ENCODE data around the gene CDC14A.

CDC14A gene

DNA sequence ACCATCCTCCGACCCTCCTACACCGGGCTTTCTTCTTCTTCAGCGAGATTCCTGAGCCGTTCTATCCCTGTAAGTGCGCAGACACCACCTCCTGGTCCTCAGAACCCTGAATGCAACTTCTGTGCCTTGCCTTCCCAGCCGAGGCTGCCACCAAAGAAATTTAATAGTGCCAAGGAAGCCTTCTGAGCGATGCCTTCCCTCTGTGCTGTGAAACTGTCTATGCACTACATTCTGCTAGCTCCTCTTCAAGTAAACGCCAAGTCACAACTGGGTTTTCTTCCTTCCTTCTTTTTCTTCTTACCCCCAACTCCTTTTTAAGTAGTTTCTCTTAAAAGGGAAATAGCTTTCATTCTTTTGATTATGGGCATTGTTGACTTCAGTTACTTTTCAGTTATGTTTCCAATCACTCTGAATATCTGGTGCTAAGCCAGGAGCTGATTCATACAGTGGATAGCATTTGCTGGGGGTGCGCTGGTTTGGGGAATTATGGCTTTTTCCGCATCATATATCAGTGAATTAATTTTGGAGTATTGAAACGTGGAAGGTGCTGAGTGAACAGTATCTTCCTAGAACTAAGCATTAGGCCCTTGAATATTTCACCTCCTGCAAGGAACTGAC is 147.0 kb downstream of the CDC14A start:
- DNase-seq = no peak

DNA sequence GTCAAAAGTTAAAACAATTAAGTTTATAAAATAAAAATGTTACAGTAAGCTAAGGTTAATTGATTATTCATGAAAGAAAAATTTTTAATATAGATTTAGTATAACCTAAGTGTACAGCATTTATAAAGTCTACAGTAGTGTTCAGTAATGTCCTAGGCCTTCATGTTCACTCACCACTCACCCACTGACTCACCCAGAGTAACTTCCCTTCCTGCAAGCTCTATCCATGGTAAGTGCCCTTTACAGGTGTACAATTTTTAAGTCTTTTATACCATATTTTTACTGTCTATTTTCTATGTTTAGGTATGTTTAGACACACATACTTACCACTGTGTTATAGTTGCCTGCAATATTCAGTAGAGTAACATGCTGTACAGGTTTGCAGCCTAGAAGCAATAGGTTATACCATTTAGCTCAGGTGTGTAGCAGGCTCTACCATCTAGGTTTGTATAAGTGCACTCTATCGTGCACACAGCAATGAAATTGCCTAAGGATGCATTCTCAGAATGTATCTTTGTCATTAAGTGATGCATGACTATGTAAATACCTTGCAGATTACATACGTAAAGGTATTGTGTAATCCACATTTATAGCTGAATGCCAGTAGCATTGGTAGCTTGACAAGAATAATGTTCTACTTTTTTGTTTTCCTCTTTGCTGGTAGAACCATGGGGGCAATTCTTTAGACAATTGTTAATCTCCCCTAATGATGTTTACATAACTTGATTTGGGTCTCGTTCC is 149.9 kb downstream of the CDC14A start:
- no peak for DNase-seq

DNA sequence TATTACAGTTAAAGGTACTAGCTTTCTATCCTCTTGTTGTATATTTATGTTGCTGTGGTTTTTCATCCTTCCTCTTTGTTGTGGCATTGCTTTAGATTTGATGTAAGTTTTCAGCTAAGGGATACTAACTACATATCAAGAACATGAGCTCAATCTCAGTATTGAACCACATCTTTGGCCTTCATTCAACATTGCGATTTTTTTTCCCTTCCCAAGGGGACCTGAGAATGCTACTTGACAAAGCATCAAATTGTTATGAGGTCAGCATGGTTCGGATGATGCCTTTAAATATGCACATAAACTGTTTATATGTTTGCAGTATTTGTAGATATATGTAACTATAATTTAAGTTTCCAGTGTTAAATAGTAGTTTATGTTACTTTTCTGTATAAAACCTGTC is 153.9 kb downstream of the CDC14A start:
- DNase-seq = no peak

DNA sequence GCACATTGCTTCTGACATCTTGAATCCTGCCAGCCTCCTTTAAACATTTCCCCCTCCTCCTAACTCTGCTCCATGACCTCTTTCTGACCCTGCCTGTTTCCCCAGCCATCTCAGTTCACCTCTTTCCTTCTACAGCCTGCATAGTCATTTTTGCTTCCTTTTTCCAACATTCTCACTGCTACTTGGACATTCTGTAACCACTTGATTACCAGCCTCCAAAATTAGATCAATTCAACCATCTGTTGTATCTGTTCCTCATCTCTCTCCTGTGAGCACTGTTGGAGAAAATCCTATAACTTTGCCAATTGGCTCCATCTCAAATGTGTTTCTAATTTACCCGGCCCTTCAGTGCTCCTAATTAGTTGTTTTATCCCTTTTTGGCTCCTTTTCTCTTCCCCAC is 158.1 kb downstream of the CDC14A start:
- no peak for DNase-seq

DNA sequence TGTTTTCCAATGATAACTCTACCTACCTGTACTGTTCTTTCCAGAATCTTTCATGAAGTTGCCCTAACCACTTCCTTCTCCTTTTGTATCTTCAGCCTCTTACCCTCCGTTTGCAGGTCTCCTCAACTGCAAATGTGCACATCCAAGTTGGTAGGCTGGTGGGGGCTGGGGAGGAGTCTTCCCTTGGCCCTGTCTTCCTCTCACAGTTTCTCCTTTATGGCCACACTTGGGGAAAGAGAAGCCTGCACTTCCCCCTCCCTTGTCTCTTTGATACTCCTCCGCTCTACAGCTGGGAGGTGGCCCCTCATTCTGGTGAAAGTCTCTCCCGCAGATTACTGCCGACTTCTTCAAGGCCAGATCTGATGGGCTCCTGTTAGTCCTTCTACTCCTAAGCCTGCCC is 158.8 kb downstream of the CDC14A start:
- DNase-seq = no peak

DNA sequence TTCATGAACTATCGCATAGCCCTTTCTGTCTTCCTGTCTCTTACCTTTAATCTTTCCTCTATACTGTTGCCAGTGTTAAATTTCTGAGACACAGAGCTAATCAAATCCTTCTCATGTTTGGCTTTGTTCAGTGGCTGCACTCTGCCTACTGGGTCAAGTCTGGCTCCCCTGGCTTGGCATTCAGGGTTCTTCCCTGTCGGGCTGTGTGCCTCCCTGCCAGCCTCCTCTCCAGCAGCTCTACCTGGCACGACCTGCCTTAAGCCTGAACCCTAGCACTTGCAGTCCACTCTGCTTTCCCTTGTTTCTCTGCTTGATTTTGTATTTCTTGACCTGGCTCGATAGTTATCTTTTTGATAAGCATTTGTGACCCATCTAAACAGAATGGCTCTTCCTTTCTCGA is 159.5 kb downstream of the CDC14A start:
- DNase-seq = no peak

DNA sequence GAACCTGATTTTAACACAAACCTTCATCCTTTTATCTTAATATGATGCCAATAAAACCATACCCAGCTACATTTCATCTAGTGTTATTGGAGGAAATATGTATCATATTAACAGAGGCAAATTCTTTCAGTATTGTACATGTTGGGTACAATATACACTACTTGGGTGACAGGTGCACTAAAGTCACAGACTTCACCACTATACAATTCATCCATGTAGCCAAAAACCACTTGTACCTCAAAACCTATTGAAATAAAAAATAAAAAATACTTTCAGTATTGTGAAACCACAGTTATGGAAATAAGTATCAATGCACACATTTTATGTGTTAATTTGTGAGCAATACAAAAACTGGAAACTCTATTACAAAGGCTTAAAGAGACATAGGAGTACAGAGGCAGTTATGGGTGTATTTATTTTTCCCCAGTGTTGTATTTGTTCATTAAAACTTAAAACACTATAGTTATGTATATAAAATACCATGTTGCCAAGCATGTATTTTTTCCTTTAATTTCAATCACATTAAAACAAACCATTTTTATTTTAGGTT is 160.6 kb downstream of the CDC14A start:
- DNase-seq = no peak

DNA sequence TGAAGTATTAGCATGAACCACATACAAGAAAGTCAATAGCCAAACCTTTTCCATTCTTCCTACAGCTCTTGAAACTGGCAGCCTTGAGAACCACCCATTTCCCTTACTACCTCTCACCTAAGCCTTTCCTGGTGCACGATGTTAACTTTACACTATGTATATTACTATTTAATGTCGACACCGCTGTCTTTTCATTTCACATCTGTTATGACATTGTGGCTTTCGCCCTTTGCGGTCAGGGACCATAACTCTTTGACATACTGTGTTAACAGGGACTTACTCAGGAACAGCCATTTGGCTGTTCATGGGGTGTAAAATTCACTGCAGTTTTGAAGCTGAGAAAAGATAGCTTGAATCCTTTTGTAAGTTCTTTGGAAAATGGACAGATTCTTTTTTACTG is 164.6 kb downstream of the CDC14A start:
- no peak for DNase-seq

DNA sequence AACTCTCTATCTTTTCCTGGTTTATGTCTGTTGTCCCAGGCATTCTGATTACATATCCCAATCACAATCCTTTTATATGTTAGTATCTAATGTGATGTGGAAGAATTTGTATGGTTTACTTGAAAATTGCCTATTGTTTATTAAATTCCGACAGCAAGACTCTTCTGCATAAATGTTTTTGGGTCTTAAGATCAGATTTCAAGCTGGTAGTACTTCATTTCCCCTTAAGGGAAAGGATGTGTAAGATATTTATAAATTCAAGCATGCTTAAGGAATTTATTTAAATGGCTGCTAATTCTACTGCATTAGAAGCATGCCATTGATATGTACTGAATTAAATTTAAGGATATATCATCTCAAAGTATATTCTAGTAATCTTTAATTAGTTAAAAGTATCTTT is 165.2 kb downstream of the CDC14A start:
- DNase-seq = no peak

DNA sequence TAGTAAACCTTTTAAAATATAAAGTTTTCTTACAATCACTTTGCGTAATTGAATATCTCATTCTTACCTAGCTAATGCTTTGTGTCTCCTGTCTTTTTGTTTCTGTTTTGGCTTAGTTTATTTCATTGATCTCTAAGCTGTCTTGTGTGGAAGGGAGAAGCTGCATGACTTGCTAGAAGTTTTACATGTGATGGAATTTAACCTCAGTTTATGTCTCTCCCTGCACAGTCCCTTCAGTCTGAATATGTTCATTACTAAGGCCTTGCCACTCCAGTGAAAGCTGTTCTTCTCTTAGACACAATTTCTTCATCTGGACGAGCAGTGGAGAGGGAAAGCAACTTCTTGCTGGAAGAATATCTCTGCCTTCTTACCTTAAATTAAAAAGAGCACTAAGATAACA is 165.7 kb downstream of the CDC14A start:
- DNase-seq = no peak

DNA sequence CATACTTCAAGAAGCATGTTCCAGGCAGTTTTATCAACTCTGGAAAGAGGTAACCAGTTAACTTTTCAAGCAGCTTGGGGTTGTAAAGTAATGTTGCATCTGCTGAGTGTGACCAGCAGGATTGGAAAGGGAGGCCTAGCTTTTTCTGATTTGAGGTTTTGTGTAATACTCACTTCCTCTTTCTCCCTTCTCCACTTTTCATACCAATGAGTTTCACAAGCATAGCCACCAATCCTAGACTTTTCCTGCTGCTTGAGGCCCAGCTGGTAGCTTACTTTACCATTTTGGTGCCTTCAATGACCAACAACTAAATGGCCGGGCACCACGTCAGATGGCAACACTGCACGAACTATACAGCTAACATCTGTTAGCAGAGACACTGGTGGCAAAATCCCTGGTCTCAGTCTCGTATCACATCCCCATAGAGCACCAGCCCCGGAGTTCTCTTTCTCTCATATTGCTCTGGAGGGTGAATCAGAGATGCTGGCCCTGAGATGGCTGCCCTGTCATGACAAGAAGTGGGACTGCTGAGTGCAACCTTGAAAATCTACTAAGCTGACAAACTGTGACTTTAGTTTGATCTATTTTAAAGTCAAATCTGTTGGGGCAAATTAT is 170.8 kb downstream of the CDC14A start:
- DNase-seq = no peak

DNA sequence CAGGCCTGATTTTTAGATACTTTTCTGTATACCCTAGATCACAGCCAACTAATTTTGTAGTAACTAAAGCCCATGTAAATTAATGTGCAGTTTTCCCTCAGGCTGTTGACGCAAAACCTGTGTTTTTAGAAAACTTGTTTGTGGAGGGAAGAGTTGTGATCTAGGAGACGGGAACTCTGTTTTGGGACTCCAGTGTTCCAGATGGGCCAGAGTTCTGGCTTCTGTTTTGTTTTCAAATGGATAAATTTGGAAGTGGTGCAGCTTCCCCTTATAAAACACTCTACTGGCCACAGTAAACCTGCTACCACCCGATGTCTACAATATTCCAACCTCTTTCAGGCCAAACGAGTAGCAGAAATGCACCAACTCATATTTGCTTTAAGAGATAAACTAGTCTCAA is 172.0 kb downstream of the CDC14A start:
- DNase-seq = no peak

DNA sequence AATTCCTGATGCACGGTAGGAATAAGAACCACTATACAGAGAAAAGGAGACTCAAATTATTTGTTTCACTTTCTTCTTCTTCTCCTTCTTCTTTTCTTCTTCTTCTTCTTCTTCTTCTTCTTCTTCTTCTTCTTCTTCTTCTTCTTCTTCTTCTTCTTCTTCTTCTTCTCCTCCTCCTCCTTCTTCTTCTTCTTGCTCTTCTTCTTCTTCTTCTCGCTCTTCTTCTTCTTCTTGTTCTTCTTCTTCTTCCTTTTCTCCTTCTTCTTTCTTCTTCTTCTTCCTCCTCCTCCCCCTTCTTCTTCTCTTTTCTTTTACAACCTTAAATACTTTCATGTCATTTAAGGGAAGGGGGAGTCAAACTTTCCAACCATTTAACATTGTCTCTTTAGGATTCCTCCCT is 174.6 kb downstream of the CDC14A start:
- no peak for DNase-seq

DNA sequence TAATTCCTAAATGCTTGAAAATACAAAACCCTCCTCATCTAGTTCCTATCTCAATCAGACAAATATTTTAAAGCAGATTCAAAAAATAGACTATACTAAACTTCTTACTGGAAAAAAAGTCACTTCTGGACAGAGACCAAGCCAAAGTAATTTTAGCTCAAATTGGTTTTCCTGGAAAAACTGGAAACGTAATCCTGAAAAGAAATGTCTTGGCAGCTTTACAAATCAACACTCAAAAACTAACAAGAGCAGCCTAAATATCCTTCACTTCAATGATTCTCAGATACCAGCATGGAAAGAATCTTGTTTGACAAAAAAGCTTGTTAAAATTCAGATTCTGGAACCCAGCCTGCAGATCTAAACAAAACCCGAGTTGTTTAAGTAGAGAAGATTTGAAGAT is 176.6 kb downstream of the CDC14A start:
- no peak for DNase-seq

DNA sequence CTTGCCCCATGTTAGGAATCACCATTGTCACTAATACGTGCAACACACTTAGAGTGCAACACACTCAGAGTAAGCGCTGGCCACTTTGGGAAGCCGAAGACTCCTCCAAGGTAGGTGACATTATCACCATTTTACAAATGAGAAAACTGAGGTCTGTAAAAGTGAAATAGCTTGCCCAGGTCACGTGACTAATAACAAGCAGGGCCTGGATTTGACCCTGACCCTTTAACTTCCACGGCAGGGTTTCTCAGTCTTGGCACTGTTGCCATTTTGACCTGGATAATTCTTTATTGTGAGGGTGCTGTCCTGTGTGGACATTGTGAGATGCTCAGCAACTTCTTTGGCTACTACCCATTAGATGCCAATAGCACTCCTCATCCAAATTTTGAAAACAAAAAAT is 177.8 kb downstream of the CDC14A start:
- no peak for DNase-seq

DNA sequence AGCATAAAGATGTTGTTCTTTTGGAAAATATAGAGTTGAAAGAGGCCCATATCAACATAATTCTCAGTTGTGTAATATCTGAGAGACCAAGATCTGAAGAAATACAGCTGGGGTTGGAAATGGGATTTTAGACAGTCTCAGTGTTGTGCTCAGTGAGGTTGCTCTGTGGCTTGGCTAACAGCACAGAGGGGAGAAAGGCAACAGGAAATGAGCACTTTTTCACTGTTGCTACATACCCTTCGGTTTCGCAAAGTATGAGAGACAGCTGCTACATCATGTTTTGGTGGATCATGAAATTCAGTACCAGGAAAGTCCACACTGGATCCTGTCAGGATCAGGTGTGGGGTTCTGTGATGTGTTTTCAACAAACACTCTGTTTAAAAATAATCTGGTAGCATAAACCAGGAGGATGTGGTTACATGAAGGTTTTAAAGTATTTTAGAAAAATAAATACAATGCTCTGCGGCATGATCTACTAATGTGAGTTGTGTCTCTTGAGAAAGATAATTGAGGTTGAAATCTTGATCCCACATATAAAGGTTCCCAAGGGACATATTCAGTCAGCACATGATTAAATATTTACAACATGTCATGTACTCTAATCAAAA is 178.7 kb downstream of the CDC14A start:
- DNase-seq = peak; percentile 14

DNA sequence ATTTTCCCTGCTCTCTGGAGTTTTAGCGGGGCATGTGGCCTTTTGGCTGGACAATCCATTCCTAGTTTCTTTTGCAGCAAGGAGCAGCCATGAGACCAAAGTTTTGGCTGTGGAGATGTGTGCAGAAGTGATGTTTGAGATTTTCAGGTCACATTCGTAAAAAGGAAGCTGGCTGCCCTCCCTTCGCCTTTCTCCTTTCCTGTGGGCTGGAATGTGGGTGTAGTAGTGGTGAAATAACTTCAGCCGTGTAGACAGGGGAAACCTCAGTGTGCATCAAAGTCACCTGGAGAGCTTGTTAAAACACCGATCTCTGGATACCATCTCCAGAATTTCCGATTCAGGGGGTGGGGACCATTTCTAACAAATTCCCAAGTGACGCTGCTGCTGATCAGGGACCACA is 180.3 kb downstream of the CDC14A start:
- DNase-seq = no peak

DNA sequence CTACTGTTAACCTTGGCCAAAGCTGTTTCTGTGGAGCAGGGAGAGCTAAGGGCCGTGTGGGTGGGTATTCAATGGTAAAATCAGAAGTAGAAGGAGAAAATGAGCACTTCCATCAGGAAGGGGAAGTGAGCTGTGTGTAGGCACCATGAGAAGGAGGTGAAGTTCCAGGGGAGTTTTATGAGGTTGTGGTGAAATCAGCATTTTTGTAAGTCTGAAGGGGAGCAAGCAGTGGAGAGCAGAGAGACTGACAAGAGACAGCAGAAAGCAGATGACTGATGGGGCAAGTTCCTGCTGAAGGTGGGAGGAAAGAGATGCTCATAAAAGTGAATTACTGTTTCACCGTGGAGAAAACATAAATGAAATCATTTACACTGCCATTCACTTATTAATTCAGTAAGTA is 183.0 kb downstream of the CDC14A start:
- DNase-seq = no peak

DNA sequence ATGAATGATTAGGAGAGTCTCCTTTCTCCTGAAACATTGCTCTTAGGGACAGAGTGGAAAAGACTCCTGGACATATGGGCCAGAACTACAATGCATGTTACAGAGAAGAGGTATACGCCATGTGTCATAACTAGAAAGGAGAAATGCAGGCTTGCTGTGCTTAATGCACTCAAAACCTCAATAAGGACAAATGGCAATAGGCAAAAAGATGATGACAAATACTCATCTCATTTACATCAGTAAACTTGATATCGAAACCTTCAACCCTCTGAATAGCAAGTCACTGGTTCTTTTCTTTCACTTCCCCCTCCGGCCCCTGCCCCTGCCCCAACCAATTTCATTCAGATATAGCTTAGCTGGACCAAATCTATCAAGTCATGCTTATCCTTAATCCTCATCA is 183.7 kb downstream of the CDC14A start:
- DNase-seq = no peak

DNA sequence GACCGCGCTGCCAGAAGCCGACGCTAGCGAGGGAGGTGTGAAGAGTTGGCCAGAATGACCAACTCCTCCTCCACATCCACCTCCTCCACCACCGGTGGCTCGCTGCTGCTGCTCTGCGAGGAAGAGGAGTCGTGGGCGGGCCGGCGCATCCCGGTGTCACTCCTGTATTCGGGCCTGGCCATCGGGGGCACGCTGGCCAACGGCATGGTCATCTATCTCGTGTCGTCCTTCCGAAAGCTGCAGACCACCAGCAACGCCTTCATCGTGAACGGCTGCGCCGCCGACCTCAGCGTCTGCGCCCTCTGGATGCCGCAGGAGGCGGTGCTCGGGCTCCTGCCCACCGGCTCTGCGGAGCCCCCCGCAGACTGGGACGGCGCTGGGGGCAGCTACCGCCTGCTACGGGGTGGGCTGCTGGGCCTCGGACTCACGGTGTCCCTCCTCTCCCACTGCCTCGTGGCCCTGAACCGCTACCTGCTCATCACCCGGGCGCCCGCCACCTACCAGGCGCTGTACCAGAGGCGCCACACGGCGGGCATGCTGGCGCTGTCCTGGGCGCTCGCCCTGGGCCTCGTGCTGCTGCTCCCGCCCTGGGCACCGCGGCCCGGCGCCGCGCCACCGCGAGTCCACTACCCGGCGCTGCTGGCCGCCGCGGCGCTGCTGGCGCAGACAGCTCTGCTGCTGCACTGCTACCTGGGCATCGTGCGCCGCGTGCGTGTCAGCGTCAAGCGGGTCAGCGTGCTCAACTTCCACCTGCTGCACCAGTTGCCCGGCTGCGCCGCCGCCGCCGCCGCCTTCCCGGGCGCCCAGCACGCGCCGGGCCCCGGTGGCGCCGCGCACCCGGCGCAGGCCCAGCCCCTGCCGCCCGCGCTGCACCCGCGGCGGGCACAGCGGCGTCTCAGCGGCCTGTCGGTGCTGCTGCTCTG is 186.9 kb downstream of the CDC14A start:
- DNase-seq = peak; percentile 21

DNA sequence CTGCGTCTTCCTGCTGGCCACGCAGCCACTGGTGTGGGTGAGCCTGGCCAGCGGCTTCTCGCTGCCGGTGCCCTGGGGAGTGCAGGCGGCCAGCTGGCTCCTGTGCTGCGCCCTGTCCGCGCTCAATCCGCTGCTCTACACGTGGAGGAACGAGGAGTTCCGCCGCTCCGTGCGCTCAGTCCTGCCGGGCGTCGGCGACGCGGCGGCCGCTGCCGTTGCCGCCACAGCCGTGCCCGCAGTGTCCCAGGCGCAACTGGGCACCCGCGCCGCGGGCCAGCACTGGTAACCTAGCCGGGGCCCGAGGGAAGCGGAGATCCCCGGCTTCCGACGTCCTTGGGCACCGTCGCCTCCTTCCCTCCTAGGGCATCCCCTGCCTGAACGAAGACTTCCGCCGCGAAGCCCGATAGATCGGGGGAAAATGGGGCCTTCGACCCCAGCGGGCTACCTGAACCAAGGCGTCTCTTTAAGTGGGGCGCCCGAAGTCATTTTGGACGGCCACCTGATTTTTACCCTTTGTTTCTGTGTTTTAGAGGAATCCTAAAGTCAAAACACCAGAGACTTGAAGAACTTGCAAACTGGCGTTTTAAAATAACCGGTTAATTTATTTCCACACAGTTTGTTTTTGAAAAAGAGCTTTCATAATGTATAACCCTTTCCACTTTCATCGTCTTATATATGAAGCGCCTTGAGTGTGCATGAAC is 187.7 kb downstream of the CDC14A start:
- DNase-seq = peak; percentile 7

DNA sequence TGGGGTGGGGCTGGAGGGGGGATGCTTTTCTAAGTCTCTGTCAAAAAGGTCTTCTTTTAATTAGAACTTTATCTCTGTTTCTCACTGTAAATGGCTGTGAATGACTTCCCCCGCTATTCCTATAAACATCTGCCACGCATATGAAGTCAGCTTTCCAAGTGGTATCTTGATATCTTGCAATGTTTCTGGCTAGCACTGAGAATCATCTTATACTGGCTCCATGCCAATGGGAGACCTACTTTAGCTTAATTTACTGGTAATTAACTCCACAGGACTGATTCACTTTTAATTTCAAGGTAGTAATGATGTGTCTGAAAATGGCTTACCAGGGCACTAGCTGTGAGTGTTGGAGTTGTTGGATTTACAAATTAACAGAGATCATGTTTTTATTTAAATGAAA is 190.0 kb downstream of the CDC14A start:
- no peak for DNase-seq
